Mammary epithelial cell (primary cell): ENCODE results near the gene RIC8B.

Experiments used
- CTCF ChIP-seq, 2 donors: IDR thresholded peaks in 1 of 2; conservative IDR thresholded peaks in 1 of 2; 2 replicates each; pipeline ENCODE4 v1.5.1; 2011 to 2012; ENCODE audit warnings: inconsistent platforms in 2 of 2, low read length in 2 of 2, mild to moderate bottlenecking in 2 of 2, control low read depth in 1 of 2, low read depth in 1 of 2; ENCODE audit not compliant: insufficient read depth in 1 of 2; ENCODE audit errors: extremely low read depth in 1 of 2
- EZH2 ChIP-seq: IDR thresholded peaks from 2 replicates; pipeline ENCODE4 v1.6.1; 2012; ENCODE audit warnings: low read length, inconsistent platforms, borderline replicate concordance

DNA sequence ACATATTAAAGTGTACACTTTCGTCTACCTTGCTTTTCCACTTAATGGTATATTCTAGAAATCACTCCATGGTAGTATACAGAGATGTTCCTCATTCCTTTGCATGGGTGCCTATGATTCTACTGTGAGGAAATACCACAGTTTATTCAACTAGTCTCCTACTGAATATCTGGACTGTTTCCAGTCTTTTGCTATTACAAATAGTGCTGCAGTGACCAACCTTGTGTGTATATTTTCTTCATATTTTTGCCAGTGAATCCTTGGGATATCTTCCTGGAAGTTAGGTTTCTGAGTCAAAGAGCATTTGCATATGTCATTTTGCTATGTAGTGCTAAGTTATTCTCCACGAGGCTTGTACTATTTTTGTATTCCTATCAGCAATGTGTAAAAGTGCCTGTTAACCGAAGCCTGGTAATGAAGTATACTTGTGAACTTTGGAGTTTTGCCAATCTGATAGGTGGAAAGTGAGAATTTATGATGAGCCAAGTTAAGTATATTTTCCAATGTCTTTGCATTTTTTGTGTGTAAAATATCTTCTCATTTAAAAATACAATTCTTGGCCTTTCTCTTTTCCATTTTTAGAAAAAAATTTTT lies 149.9 kb downstream of the RIC8B start:
- TF ChIP-seq CTCF (conservative IDR thresholded peaks at IDR 0.05 in 1 of 2, IDR thresholded peaks at IDR 0.05 in 1 of 2; ENCODE audit: extremely low read depth in 1 of 2, insufficient read depth in 1 of 2, low read depth in 1 of 2, low read length in 2 of 2) (no peak), EZH2 (no peak)
